NCI-H1417 treated with DMSO at 0.1 percent for 48 hours (cell line): ENCODE results near the gene PAFAH1B1.

ENCODE experiments used
- DNase-seq: peaks from one replicate; lab custom pipeline; 2025; lab: John Stamatoyannopoulos, UW

Gene PAFAH1B1

DNA sequence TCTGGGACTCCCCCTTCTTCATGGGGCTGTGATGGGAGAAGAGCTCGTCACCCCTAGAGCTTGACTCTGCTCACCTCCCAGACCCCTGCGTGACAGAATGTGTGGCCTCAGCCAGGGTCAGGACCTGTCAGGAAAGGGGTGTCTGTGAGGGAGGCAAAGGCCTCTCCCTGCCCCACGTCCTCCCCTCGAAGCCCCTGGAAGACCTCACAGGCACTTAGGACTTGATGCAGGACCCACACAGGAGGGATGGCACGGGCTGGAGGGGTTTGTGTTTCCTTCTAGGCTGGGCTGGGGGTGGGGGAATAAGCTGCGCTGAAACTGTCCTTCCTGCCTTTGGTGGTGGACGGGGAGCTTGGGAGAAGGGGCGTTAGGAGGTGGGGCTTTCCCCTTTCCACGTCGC lies 129.2 kb downstream of the PAFAH1B1 start:
- no peak for DNase-seq

DNA sequence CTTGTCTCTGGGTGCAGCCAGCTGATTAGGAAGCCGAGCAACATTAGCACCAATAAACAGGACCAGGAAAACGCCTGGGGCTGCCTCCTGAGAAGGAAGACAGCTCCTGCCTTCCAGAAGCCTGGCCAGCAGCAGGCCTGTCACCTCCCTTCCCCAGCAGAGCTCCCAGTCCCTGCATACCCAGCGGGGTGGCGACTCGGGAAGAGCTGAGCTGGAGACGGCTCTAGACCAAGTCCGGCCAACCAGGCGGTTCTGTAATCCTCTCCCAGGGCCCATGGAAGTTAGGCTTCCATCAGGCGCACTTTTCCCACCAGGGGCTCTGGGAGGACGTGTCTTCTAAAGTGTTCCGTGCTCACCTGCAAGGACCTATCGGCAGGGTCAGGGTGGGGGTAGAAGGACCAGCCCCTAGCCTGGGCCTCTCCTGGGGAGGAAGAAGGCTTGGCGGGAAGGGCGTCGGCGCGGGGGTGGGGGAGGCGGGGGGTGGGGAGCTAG lies 130.1 kb downstream of the PAFAH1B1 start:
- no peak for DNase-seq

DNA sequence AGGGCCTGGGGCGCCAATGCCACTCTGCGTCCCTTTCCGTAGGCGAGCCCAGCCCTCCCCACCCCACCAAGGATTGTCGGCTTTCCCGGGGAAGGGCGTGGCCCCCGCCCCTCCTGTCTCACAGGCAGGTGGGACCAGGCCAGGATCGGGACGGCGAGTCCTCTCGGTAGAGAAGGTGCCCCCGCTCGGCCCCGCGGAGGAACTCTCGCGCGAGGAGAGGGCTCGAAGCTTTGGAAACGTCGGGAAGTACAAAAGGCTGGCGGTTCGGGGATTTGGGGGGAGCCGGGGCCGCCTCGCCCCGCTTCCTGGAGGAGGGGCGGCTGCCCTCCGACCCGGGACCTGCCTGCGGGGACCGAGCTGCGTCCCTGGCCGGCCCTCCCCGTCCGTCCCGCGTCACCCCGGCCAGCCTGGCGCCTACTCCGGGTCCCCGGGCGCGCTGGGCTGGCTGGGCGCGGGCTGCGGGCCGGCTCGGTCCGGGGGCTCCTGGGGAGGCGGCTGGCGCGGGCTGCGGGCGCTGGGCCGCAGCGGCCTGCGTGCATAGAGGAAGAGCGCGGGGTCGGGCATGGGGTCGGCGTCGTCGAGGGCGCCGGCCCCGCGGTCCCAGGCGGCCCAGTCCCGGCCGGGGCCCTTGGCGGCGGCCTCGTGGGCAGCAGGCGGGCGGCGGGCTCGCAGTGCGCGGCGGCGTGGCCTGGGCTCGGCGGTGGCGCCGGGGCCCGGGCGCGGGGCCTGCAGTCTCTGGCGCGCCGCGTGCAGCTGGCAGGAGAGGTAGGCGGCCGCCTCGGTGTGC lies 130.7 kb downstream of the PAFAH1B1 start:
- DNase-seq: no peak

DNA sequence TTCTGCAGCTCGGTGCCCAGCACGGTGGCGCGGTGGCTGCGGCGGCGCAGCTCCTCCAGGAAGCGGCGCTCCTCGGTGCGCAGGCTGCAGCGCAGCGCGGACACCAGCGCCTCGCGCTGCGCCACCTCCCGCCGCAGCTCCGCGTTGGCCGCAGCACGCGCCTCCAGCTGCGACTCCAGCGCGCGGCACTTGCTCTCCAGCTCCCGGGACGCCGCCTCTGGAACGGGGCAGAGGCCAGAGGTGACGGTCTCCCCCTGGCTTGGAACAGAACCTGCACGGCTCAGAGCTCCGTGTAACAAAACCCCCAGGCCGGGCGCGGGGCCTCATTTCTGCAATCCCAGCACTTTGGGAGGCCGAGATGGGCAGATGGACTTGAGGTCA lies 131.3 kb downstream of the PAFAH1B1 start:
- no peak for DNase-seq

DNA sequence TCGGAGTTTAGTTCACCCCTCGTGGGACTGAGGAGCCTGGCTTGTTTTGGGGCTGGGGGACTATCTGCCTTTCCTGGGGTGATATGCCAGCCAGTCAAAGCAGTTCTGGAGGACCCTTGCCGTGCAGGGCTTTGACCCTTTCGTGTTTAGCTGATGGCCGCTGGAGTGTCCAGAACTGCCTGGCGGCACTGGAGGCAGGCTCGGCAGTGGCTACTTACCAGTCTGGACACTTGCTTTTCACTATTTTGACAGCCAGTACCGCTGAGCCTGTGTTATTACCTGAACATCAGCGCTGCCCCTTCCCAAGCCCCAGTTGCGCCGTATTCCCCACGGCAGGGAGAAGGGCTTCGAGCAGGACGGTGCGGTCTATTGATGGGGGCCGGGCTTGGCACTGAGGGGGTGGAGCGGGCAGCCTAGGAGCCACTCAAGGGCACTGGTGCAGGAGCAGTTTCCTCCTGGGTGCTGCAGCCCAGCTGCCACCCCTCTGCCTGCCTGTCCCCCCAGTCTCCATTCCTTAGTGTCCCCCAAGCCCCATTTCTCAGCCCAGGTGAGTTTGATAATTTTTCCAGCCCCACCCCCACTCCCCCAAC lies 137.4 kb downstream of the PAFAH1B1 start:
- no peak for DNase-seq

DNA sequence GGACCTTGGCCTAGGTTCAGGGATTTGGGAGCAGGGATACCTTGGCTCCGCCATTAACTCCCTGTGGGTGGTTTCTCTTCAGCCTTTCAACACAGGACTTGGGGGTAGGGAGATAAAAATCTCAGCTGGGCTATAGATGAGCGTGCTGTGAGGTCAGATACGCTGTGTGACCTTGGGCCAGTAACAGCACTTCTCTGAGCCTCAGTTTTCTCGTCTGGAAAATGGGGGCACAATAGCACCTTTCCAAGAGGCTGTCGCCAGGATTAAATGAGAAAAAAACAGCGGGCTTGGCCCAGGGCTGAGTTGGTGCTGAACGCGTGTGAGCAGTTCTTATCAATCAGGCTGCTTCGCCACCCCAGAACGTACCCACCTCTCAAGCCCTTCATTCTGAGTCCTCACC lies 138.4 kb downstream of the PAFAH1B1 start:
- no peak for DNase-seq

DNA sequence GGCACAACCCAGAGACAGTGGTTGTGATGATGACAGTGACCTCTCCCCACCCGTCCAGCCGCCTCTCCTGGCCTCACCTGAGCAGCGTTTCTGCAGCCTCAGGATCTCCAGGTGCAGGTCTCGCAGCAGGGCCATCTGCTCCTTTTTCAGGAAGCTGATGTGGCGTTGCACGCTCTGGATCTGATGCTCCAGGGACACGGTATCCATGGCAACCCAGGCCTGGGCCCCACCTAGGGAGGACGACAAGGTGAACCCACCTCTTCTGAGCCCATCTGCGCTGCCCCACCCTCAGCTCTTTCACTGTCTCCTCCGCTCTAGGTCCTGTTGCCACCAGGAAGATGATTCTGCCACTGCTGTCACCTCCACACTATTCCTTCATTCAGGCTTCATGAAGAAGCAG lies 141.5 kb downstream of the PAFAH1B1 start:
- DNase-seq: no peak
